HG03064 (cell line): ENCODE data around the gene SRP19.
"Not testable (repeated sequence)": the region's sequence is repeated elsewhere in the genome, so short reads cannot be mapped to it uniquely, and the experiment has no call there.

ENCODE experiments used
- ATAC-seq: cut with Tn5 transposase; IDR thresholded peaks from one replicate; pipeline ENCODE4 v1.9.1; 2021; ENCODE audit warnings: low read depth; ENCODE audit not compliant: unreplicated experiment

The SRP19 gene

DNA sequence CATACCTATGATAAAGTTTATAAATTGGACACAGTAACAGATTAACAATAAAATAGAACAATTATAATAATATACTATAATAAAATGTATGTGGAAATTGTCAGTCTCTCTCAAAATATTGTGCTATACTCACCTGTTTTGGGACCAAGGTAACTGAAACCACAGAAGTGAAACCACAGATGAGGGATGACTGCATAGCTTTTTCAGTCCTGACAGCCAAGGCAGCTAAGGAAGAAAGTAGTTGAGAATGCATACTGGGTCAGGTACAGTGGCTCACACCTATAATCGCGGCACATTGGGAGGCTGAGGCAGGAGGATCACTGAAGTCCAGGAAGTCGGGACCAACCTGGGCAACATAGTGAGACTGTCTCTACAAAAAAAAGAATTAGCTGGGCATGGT lies 8.9 kb downstream of the SRP19 start:
- ATAC-seq, result no peak

DNA sequence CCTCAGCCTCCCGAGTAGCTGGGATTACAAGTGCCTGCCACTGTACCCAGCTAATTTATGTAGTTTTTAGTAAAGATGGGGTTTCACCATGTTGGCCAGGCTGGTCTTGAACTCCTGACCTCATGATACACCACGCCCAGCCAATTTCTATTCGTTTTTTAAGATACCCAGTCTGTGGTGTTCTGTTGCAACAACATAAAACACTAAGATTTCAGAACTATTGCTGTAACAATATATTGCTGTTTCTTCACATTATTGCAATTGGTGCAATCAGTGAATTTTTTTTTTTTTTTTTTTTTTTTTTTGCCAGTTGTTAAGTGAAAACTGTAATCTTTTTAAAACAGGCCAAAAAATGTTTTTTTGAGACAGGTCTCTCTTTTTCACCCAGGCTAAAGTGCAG lies 9.9 kb downstream of the SRP19 start:
- no peak for ATAC-seq

DNA sequence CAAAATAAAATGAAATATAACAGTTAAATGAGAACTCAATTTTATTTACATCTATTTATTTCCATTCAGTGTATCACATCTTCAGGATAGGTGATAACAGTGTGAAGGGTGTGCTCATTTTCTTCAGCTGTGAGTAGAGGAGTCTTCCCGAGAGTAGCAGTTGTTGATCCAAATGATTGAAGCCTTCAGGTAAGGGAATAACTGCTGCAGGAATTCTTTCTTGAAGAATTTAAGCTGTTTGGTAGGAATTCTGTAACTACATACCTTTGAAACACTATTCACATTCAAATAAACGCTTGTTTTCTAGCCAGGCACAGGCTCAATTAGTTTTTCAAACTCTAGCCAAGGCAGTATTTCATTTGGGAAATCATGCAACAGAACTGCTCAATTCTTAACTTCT lies 15.3 kb downstream of the SRP19 start:
- no peak for ATAC-seq

DNA sequence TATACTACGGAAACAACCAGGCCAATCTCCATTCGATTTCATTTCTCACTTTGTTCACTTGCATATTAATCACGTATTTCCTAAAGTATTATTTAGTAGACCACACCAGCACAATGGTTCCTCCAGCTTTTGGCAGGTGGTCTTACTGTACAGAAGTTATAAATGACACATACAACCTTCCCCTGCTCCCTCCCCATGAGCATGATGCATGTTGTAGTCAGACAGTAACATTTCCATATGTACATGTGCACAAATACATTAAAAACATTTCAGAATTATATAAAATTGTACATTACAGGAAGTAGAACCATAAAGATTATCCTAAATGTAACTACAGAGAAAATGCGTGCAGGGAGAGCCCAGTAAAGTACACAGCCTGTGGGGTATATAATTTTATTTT lies 17.0 kb downstream of the SRP19 start:
- ATAC-seq, result no peak

DNA sequence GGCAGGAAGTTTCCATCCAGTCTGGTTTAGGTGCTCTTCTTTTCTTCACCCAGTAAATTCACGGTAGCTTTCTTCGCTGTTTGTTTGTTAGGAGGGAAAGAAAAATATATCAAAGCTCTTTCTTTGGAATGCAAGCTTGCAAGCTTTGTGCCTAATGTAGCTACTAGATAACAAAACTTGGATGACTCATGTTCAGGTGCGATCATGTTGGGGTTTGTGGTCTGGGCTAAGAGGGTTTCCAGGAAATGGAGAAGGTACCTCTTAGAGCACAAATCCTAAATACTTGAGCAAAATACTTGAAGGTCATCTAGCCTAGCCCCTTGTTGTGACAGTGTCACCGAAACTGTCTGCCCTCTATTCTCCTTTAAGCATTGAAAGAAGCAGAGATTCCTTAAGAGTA lies 17.7 kb downstream of the SRP19 start:
- ATAC-seq, result no peak

DNA sequence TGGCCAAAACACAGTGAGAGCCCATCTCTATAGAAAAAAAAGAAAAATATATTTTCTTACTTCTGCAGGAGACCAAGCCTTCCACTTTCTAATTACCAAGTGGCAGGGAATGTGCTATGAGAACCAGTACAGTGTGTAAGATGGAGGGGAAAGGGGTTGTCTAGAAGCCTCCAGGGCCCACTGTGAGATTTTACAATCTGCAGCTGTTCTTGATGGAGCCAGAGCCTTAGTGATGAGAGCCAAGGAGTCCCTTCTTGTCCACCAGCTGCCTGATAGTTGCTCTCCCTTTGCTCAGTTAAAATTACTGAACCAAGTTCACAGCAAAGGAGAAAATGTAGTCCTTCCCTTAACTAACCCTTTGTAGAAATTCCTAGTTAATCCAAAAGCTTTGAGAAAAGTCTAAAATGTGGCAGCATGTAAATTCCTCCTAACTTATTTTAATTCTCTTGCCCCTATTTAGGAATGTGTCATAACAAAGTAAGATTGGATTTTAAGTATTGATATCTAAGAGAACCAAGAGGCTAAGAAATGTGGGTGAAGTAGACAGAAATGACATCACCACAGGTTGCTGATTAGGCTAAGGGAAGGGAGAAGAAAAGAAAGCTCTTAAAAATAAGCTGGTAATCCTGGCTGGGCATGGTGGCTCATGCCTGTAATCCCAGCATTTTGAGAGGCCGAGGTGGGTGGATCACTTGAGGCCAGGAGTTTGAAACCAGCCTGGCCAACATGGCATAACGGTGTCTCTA lies 19.3 kb downstream of the SRP19 start:
- no peak for ATAC-seq

DNA sequence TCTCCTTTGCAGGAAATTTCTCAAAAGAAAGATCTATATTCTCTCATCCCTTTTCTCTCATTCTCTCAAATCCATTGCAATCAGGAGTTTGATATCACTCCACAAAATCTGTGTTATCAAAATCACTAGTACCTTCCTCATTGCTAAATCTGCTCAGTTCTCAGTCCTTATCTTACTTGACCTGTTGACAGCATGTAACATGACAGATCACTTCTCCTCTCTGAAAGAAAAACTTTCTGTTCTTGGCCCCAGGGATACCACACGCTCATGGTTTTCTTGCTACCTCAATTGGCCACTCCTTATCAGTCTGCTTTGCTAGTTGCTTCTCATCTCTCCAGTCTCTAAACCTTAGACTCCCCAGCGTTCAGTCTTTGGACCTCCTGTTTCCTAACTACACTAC lies 22.1 kb downstream of the SRP19 start:
- ATAC-seq, result no peak

DNA sequence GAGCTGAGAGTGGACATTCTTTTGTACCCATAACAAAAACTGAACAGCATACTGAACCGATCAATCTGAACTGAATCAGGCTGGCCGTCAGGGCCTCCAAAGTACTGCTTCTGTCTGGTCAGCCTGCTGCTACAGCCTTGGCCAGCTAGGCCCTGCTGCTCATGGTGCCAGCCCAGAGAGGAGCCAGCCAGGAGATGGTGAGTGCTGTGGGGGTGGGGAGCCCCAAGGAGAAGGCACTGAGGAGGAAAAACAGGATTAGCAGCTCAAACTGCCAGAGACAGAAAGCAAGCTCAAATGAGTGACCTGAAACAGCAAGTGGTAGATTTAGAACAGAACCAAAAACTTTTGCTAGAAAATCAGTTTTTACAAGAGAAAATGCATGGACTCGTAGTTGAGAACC lies 23.9 kb downstream of the SRP19 start:
- ATAC-seq, result no peak

DNA sequence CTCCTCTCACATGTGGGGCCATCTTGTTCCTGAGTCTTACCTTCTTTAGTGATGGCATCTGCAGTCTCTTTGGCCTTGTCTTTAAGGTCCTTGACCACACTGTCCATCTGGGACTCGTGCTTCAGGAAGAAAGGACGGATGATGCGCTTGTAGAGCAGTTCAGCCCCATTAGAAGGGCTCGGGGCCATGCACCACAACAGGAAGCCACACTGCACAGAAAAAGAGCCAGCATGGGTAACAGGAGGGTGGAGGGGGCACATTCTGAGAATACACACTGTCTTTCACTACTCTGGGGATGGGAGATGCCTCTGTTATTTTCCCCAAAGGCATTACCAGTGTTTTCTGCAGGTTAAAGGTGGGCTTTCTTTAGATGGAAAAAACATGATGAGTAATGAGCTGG lies 25.9 kb downstream of the SRP19 start:
- ATAC-seq, result no peak

DNA sequence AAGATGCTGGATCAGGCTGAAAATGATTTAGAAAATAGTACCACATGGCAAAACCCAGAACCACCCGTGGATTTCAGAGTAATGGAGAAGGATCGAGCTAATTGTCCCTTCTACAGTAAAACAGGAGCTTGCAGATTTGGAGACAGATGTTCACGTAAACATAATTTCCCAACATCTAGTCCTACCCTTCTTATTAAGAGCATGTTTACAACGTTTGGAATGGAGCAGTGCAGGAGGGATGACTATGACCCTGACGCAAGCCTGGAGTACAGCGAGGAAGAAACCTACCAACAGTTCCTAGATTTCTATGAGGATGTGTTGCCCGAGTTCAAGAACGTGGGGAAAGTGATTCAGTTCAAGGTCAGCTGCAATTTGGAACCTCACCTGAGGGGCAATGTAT lies 31.0 kb downstream of the SRP19 start:
- not testable (repeated sequence) for ATAC-seq

DNA sequence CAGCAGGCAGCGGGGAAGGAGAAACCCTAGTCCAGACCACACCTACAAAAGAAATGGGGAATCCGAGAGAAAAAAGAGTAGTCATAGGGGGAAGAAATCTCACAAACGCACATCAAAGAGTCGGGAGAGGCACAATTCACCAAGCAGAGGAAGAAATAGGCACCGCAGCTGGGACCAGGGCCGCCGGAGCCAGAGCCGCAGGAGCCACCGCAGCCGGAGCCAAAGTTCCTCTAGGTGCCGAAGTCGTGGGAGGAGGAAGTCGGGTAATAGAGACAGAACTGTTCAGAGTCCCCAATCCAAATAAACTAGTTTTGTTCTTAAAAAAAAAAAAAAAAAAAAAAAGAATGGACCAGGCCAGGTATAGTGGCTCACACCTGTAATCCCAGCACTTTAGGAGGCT lies 31.7 kb downstream of the SRP19 start:
- no peak for ATAC-seq

DNA sequence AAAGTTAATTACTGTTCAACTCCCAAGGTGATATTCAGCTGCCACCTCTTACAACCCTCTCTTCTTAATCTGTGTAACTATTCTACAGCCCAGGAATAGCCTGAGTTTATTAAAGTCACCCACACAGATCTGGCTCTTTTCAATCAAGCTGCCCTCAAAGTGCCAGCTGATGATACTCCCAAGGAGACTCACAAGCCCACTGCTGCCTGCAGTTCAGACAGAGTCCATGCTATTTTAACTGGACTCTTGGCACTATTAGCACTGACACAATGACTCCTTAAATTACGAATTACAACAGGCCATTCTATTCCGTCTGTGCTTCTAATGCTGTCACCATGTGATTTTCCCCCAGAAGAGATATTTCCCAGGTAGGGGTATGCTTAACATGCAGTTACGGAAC lies 34.6 kb downstream of the SRP19 start:
- no peak for ATAC-seq

DNA sequence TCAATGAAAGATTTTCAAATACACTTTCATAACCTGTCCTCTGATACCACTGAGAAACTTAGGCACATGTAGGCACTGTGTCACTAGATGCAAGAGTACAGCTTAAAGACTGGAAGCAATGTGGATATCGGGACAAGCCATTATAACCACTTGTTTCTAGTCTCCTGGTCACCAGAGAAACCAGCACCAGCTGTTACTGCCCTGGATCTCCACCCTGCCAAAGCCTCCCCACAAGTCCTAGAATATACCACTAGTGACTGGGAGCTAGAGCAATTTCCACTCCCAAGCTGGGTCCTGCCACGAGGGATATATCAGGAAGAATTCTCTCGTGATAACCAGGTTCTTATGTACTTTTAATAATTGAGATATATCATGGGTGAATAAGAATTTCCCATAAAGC lies 41.5 kb downstream of the SRP19 start:
- ATAC-seq, result no peak

DNA sequence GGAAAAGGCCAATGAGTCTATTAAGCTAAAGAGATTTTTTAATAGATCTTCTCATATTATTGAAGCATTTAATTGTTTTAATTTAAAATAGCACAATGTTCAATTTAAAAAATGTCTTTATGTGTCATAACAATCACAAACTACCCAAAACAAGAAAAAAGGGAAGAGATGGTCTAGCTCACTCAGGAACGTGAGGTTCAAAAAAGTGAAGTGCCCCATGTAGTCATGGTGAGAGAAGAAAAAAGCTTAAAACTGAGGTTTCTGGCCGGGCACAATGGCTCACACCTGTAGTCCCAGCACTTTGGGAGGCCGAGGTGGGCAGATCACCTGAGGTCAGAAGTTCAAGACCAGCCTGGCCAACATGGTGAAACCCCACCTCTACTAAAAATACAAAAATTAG lies 43.9 kb downstream of the SRP19 start:
- not testable (repeated sequence) for ATAC-seq

DNA sequence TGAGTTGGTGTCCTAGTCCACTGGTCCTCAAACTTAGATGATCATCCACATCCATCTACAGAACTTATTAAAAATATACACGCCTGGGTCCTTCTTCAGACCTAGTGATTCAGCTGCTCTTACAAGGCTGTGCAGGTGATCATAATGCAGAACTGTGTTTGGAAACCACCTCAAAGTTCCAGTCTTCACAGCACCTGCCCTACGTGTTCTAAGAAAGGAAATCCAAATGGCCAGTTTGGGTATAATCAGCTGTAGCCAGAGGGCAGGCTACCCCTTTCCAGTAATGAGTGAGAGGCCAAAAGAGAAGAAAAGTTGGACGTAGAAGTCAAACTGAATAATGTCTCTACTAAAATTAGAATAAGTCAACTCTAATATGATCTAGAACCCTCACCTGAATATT lies 45.5 kb downstream of the SRP19 start:
- ATAC-seq, result no peak

DNA sequence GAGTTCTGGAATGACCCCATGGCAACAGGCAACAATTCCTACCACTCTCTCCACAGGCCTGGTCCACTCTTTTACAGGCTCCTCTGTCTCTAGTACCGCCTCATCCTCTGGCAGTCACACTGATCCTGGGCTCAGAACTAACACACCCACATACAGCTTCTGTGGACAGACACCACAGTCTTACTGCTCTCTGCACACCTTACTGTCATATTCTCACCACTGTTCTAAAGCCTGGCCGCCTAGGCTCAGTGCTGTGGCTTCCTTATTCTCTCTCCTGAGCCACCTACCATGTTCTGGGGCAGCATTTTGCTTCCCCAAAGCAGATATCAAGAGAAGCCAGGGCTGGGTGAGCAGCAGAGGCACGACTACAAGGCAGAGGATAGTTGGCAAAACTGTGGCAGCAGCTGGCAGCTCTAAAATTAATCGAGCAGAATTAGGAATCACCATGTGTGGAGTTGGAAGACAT lies 46.1 kb downstream of the SRP19 start:
- no peak for ATAC-seq

DNA sequence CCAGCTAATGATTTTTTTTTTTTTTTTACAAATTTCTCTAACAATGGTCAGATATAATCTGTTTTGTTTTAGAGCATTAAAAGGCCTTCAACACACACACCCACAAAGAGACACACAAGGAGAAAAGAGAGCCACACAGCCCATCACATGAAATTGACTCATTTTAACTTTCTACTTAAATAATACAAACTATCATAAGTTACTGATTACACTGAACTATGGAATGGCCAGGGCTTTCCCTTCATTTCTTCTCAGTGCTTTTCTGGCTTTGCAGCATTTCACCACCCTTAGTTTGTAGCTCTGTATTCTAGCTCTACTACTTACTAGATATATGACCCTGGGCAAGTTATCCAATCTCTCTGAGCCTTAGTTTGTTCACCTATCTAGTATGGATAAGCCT lies 47.8 kb downstream of the SRP19 start:
- no peak for ATAC-seq

DNA sequence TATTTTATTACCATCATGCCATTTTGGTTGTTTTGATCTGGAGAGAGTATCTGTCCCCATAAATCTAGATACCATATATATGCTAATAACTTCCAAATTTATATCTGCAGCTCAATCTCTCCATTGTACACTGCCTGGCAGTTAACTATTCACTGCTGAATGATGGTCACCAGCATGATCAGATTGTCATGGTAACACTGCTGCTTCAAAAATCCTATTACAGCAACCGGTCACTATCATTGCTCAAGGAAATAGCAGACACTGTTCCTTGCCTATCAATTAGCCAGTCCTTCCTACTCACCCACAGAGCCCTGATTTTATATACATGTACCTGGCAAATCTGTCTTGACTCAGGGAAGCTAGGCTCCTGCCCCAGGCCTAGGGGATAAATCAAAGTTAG lies 49.4 kb downstream of the SRP19 start:
- no peak for ATAC-seq

DNA sequence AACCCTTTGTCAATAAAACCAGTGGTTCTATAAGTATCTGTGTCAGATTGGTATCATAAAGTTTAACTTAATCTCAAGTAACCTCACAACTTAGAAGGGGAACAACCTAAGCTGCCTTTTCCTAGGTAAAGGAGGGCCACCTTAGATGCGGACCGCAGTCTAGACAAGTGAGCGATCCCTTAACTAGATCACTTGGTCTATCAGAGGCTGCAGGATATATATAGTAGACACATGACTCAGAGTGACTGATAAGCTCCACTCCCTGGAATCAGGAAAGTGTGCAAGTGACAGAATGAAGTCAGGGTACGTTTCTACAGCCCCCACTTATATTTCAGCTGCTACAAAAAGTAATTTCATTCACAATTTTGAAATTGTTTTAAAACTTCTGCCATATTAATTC lies 53.5 kb downstream of the SRP19 start:
- no peak for ATAC-seq

DNA sequence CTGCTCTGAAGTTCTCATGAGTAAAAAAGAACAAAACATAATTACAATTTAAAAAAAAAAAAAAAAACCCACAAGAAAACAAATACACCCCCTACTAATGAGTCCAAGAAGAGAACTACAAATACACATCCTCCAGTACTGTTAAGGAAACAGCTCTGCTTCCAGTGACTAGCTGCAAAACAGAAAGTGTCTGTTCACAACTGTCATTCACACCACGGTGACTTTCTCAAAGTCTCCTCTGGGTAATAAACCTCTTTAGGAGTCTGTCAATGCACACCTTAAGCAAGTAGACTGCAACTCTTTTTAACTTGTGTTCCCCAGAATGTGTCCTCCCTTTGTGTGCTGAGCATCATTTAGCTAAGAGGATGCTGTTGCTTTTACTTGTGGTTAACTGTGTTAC lies 54.7 kb downstream of the SRP19 start:
- ATAC-seq, result peak; percentile 64

DNA sequence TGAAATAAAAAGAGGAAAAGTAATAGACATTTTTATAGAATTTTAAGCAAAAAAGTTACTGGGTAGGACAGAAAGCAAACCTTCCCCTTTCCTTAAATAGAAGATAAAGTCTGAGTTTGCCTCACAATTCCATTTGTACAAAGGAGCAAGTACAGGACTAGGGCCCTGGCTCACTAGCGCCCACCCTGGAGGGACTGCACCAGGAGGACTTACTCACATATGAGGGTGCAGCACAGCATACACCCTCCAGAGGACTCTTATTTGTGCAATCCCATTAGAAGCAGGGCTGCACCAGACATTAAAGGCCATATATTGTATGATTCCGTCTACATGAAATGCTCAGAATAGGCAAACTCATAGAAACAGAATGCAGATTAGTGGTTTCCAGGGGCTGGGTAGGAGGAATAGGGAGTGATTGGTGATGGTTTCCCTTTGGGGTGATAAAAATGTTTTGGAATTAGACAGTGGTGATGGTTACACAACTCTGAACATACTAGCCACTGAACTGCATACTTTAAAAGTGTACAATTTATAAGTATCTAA lies 56.4 kb downstream of the SRP19 start:
- no peak for ATAC-seq

DNA sequence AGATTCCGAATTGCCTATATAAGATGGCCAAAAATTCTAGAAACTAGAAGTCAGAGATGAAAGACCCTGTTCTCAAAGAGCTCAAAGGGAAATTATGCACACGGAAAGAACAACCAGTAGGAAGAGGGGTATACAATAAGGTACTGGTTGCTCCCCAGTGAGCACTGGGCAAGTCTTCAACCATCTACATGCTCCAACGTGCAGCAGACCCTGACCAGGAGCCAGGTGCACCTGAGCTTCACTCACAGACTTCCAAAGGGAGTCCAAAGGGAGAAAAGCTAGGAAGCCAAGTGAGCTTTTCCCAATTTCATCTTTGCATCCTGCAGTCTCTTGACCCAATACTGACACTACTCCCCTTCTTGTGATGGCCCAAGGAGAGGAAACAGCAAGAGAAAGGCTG lies 57.0 kb downstream of the SRP19 start:
- ATAC-seq, result no peak

DNA sequence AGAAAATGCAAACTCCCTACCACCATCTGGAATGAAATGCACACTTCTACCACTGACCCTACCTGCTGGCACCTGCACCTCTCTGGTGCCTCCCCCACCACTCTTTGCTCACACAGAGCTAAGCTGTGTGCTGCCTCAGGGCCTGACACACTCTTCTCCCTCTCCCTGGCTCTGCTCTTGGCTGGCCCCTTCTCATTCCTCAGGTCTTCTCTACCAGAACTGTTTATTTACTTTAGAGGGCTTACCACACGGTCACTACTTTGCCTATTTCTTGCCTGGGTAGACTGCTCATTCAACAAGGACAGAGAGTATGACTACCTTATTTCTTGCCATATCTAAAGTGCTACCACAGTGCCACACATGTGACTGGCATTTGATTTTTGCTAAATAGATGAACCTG lies 57.6 kb downstream of the SRP19 start:
- no peak for ATAC-seq
